Esophagus squamous epithelium (tissue), 4 donors: ENCODE measurements around the gene PIGH.

Experiments used
- POLR2A ChIP-seq, 4 donors: fragments of 450-650 bp; IDR thresholded peaks; one replicate each; pipeline ENCODE4 v1.6.1; 2017; ENCODE audit warnings: antibody characterized with exemption in 4 of 4, mild to moderate bottlenecking in 4 of 4, moderate library complexity in 3 of 4
- TF ChIP-seq, protein P1 (sequence below), 6 experiments: fragments of 450-650 bp in 4 of 6; fragments of 200-600 bp in 2 of 6; sonication (generic) in 2 of 6; IDR thresholded peaks; one replicate each; pipeline ENCODE4 v1.5.1; 2016 to 2019; ENCODE audit warnings: antibody characterized with exemption in 6 of 6, mild to moderate bottlenecking in 4 of 6, moderate library complexity in 4 of 6

DNA sequence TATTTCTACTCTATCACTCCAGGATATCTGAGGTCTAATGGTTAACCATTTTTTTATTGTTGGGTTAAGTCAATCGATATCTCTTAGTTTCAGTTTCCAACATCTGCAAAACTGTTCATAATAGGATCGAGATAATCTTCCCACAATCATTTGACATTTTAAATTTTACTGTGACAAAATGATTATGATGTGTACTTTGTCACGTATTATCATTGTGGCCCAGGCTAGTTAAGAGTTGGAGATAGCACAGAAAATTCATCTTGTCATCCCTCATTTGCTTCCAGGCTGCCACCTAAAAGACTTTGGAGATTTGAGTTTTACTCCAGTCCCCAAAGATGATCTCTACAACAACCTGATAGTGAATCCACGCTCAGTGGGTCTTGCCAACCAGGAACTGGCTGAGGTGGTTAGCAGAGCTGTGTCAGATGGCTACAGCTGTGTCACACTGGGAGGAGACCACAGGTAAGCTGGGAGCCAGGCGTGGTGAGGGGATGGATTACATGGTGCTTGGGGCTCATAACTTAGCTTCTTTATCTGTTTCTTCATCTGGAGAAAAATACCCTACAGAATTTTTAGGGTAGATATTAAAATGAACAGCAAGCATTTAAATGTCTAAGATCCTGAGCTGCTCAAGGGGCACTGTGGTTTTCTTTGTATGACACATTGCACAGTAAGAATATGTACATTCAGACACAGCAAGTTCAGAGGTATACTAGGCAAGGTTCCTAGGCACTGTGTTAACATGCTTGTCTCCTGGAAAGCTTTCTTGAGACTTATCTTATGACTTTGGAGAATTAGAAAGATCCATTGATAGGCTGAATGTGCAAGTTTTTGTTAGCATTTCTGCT lies 42.1 kb upstream of the PIGH start:
- TF ChIP-seq, protein P1, sequence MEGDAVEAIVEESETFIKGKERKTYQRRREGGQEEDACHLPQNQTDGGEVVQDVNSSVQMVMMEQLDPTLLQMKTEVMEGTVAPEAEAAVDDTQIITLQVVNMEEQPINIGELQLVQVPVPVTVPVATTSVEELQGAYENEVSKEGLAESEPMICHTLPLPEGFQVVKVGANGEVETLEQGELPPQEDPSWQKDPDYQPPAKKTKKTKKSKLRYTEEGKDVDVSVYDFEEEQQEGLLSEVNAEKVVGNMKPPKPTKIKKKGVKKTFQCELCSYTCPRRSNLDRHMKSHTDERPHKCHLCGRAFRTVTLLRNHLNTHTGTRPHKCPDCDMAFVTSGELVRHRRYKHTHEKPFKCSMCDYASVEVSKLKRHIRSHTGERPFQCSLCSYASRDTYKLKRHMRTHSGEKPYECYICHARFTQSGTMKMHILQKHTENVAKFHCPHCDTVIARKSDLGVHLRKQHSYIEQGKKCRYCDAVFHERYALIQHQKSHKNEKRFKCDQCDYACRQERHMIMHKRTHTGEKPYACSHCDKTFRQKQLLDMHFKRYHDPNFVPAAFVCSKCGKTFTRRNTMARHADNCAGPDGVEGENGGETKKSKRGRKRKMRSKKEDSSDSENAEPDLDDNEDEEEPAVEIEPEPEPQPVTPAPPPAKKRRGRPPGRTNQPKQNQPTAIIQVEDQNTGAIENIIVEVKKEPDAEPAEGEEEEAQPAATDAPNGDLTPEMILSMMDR (IDR thresholded peaks at IDR 0.05), result no peak
- no peak for TF ChIP-seq POLR2A (IDR thresholded peaks at IDR 0.05)
